ENCODE measurements around the gene SLC15A1. TPM values are rescaled to one million over a fixed set of nuclear protein-coding genes. Genes with fewer than 3 reads are reported as not detected.

Gene SLC15A1
- total RNA-seq, 4 donors from 2014 or later = 16.1 to 56.3 (median 44.1) TPM; not detected in 1

GRCh38 chr13:98743377-98743776, 9.1 kb downstream of the SLC15A1 start:
- H3K4me1 ChIP-seq = no peaks in the 10 kb centered on the region
- H3K27me3 ChIP-seq = no peaks in the 10 kb centered on the region
- H3K36me3 ChIP-seq = no peaks in the 10 kb centered on the region
- DNase-seq = no peak
- no peaks in the 10 kb centered on the region for H3K9me3 ChIP-seq
- TF ChIP-seq POLR2AphosphoS5 (IDR thresholded peaks at IDR 0.05) = no peak
- no peak for TF ChIP-seq EP300 (IDR thresholded peaks at IDR 0.05; ENCODE audit: low read depth)
- TF ChIP-seq CTCF (IDR thresholded peaks at IDR 0.05) = no peak
- no peak for TF ChIP-seq POLR2A (IDR thresholded peaks at IDR 0.05)
- WGBS, 2 donors (ENCODE audit: low coverage in 1 of 2) = 57 to 59% methylated on average over 2 of the region's 2 CpGs
- in situ Hi-C loops (cut with MboI; ENCODE audit: low pct_ligation_motif_present in 1 of 4, low pct_unique_long_range_greater_than_20kb in 1 of 4, low sequenced_read_pairs in 3 of 4) (no loop called here), intact Hi-C loops (cut with DNase I; ENCODE audit: low total_unique reads) (no loop called here)
- no peak overlapping the region for H3K27ac ChIP-seq
- no peak overlapping the region for H3K4me3 ChIP-seq

DNA sequence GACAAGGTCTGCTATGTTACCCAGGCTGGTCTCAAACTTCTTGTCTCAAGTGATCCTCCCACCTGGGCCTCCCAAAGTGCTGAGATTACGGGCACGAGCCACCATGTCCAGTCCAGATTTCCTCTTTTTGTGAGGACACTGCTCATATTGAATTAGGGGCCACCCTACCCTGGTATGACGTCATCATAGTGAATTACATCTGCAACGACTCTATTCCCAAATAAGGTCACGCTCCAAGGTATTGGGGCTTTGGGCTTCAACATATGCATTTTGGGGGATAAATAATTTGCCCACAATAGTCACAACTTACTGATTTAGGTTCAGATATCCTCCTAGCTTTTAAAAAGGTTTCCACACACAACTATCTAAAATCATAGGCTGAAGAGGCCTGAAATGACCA, 9.5 kb downstream of the SLC15A1 start:
- DNase-seq = no peak
- in situ Hi-C loops (cut with MboI; ENCODE audit: low pct_ligation_motif_present in 1 of 4, low pct_unique_long_range_greater_than_20kb in 1 of 4, low sequenced_read_pairs in 3 of 4) (no loop called here), intact Hi-C loops (cut with DNase I; ENCODE audit: low total_unique reads) (no loop called here)
- H3K4me1 ChIP-seq = no peaks in the 10 kb centered on the region
- H3K4me3 ChIP-seq = no peak overlapping the region
- TF ChIP-seq POLR2A (IDR thresholded peaks at IDR 0.05) = no peak
- TF ChIP-seq POLR2AphosphoS5 (IDR thresholded peaks at IDR 0.05) = no peak
- no peak for TF ChIP-seq EP300 (IDR thresholded peaks at IDR 0.05; ENCODE audit: low read depth)
- TF ChIP-seq CTCF (IDR thresholded peaks at IDR 0.05) = no peak
- 91% methylated on average over 5 of the region's 5 CpGs; no CpG with 5 or more reads in 1 of the 2 donors for WGBS, 2 donors (ENCODE audit: low coverage in 1 of 2)
- H3K9me3 ChIP-seq = no peaks in the 10 kb centered on the region
- H3K27me3 ChIP-seq = no peaks in the 10 kb centered on the region
- no peaks in the 10 kb centered on the region for H3K36me3 ChIP-seq
- H3K27ac ChIP-seq = no peak overlapping the region

DNA sequence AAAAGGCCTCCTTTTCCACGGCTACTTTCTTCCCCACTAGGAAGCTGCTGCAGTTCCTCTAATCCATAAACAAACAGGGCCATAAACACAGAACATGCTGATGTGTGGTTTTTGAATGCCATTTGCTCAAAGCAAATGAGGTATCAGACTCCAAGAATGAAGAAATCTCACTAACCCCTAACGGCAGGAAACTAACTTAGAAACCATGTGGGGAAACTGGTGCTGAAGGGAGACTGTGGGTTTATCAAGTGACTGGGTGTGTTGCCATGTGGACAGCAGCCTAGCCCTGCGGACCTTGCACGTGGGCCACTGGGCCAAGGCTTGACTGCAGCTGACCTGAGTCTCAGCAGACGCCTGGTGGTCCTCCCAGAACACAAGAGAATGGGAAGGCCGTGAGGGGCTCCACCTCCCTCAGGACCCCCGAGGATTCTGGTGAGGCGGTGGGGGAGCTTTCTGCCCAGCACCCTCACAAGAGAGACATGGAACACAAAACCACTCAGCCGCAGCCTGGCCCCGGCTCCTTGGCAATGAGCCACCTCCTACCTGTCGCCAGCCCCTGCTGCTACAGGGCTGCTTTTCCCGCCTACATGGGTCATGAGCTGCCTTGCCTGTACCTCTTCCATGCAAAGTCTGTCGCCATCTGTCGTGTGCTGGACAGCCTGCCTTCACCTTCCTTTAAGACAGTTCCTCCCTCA, 10.6 kb downstream of the SLC15A1 start:
- TF ChIP-seq CTCF (IDR thresholded peaks at IDR 0.05) (no peak), POLR2AphosphoS5 (IDR thresholded peaks at IDR 0.05) (no peak), EP300 (IDR thresholded peaks at IDR 0.05; ENCODE audit: low read depth) (no peak), POLR2A (IDR thresholded peaks at IDR 0.05) (no peak)
- Histone ChIP-seq H3K27me3 (no peaks in the 10 kb centered on the region), H3K36me3 (no peaks in the 10 kb centered on the region), H3K9me3 (no peaks in the 10 kb centered on the region), H3K4me1 (no peaks in the 10 kb centered on the region), H3K4me3 (no peak overlapping the region), H3K27ac (no peak overlapping the region)
- in situ Hi-C loops (cut with MboI; ENCODE audit: low pct_ligation_motif_present in 1 of 4, low pct_unique_long_range_greater_than_20kb in 1 of 4, low sequenced_read_pairs in 3 of 4) = no loop called here
- intact Hi-C loops (cut with DNase I; ENCODE audit: low total_unique reads) = no loop called here
- 67 to 79% methylated on average over 8 to 11 of the region's 14 CpGs for WGBS, 2 donors (ENCODE audit: low coverage in 1 of 2)
- no peak for DNase-seq

- in situ Hi-C loops (cut with MboI; ENCODE audit: low pct_ligation_motif_present in 1 of 4, low pct_unique_long_range_greater_than_20kb in 1 of 4, low sequenced_read_pairs in 3 of 4) = no loop called here
- Histone ChIP-seq H3K9me3 (no peaks in the 10 kb centered on the region), H3K36me3 (no peaks in the 10 kb centered on the region), H3K27ac (no peak overlapping the region), H3K4me3 (no peak overlapping the region), H3K27me3 (no peaks in the 10 kb centered on the region), H3K4me1 (no peaks in the 10 kb centered on the region)
- intact Hi-C loops (cut with DNase I; ENCODE audit: low total_unique reads) = no loop called here
- no peak for DNase-seq
- TF ChIP-seq POLR2A (IDR thresholded peaks at IDR 0.05) (no peak), CTCF (IDR thresholded peaks at IDR 0.05) (no peak), POLR2AphosphoS5 (IDR thresholded peaks at IDR 0.05) (no peak)
- 94% methylated on average over 8 of the region's 8 CpGs; no CpG with 5 or more reads in 1 of the 2 donors for WGBS, 2 donors (ENCODE audit: low coverage in 1 of 2)
These were observed 12.3 kb downstream of the SLC15A1 start for GRCh38 chr13:98740131-98740530.

Data from transverse colon (tissue), 4 donors.